ENCODE data around the gene TMOD1. TPM values are rescaled to one million over a fixed set of nuclear protein-coding genes. Genes with fewer than 3 reads are reported as not detected.

The TMOD1 gene
- total RNA-seq, 1 donor from 2014 or later: not detected

DNA sequence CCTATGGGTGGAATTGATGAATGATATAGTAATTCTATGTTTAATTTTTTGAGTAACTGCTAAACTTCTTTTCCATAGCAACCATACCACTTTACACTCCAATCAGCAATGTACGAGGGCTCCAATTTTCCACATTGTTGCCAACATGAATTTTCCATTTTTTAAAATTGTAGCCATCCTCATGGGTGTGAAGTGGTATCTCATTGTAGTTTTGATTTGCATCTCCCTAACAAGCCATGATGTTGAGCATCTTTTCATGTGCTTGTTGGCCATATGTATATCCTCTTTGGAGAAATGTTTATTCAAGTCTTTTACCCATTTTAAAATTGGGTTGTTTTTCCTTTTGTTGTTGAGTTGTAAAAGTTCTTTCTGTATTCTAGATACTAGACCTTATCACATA, 48.9 kb downstream of the TMOD1 start:
- no peak for DNase-seq (ENCODE audit: low spot score)
- Histone ChIP-seq H3K36me3 (no peaks in the 10 kb centered on the region), H3K4me3 (no peak overlapping the region), H3K27ac (no peak overlapping the region), H3K4me1 (peaks cover 6% of the 10 kb centered on the region), H3K79me2 (ENCODE audit: low read depth) (no peaks in the 10 kb centered on the region), H2AFZ (replicated peaks) (no peak overlapping the region), H3K4me2 (no peak overlapping the region), H3F3A (ENCODE audit: low read depth) (no peaks in the 10 kb centered on the region), H3K9ac (no peak overlapping the region), H4K20me1 (ENCODE audit: low read depth) (no peaks in the 10 kb centered on the region), H3K9me3 (ENCODE audit: low read depth) (no peaks in the 10 kb centered on the region), H3K27me3 (no peaks in the 10 kb centered on the region)
- H3K4me3 Mint-ChIP-seq: no peak overlapping the region
- TF ChIP-seq EZH2phosphoT487 (IDR thresholded peaks at IDR 0.05) (no peak), EZH2 (IDR thresholded peaks at IDR 0.05) (no peak)
- TF ChIP-seq, protein P1, sequence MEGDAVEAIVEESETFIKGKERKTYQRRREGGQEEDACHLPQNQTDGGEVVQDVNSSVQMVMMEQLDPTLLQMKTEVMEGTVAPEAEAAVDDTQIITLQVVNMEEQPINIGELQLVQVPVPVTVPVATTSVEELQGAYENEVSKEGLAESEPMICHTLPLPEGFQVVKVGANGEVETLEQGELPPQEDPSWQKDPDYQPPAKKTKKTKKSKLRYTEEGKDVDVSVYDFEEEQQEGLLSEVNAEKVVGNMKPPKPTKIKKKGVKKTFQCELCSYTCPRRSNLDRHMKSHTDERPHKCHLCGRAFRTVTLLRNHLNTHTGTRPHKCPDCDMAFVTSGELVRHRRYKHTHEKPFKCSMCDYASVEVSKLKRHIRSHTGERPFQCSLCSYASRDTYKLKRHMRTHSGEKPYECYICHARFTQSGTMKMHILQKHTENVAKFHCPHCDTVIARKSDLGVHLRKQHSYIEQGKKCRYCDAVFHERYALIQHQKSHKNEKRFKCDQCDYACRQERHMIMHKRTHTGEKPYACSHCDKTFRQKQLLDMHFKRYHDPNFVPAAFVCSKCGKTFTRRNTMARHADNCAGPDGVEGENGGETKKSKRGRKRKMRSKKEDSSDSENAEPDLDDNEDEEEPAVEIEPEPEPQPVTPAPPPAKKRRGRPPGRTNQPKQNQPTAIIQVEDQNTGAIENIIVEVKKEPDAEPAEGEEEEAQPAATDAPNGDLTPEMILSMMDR (IDR thresholded peaks at IDR 0.05): no peak
- H3K9me3 Mint-ChIP-seq: no peaks in the 10 kb centered on the region
- peaks cover 9% of the 10 kb centered on the region for H3K4me1 Mint-ChIP-seq
- H3K27me3 Mint-ChIP-seq (ENCODE audit: insufficient read depth, low read depth): peaks cover 5% of the 10 kb centered on the region
- H3K27ac Mint-ChIP-seq: no peak overlapping the region
- H3K36me3 Mint-ChIP-seq: no peaks in the 10 kb centered on the region

DNA sequence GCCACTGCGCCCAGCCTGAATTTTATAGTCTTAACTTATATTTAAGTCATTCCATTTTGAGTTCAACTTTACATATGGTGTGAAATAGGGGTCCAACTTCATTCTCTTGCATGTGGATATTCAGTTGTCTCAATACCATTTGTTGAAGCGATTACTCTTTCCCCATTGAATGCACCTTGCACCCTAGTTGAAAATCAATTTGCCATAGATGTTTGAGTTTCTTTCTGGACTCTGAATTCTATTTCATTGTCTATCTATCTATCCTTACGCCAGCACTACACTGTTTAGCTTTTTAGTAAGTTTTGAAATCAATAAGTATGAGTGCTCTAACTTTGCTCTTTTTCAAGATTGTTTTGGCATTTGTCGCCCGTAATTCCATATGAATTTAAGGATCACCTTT, 49.8 kb downstream of the TMOD1 start:
- H3K36me3 ChIP-seq: no peaks in the 10 kb centered on the region
- no peaks in the 10 kb centered on the region for H3K79me2 ChIP-seq (ENCODE audit: low read depth)
- no peak overlapping the region for H3K27ac ChIP-seq
- Mint-ChIP-seq H3K9me3 (no peaks in the 10 kb centered on the region), H3K4me1 (peaks cover 5% of the 10 kb centered on the region), H3K27ac (no peak overlapping the region), H3K27me3 (ENCODE audit: insufficient read depth, low read depth) (peaks cover 5% of the 10 kb centered on the region), H3K36me3 (no peaks in the 10 kb centered on the region), H3K4me3 (no peak overlapping the region)
- TF ChIP-seq EZH2phosphoT487 (IDR thresholded peaks at IDR 0.05) (no peak), EZH2 (IDR thresholded peaks at IDR 0.05) (no peak)
- TF ChIP-seq, protein P1 (IDR thresholded peaks at IDR 0.05): no peak
- no peaks in the 10 kb centered on the region for H3K27me3 ChIP-seq
- no peaks in the 10 kb centered on the region for H3K9me3 ChIP-seq (ENCODE audit: low read depth)
- no peak overlapping the region for H3K4me3 ChIP-seq
- peaks cover 7% of the 10 kb centered on the region for H3K4me1 ChIP-seq
- no peak overlapping the region for H3K9ac ChIP-seq
- H3F3A ChIP-seq (ENCODE audit: low read depth): no peaks in the 10 kb centered on the region
- H3K4me2 ChIP-seq: no peak overlapping the region
- H2AFZ ChIP-seq (replicated peaks): no peak overlapping the region
- no peaks in the 10 kb centered on the region for H4K20me1 ChIP-seq (ENCODE audit: low read depth)
- no peak for DNase-seq (ENCODE audit: low spot score)

DNA sequence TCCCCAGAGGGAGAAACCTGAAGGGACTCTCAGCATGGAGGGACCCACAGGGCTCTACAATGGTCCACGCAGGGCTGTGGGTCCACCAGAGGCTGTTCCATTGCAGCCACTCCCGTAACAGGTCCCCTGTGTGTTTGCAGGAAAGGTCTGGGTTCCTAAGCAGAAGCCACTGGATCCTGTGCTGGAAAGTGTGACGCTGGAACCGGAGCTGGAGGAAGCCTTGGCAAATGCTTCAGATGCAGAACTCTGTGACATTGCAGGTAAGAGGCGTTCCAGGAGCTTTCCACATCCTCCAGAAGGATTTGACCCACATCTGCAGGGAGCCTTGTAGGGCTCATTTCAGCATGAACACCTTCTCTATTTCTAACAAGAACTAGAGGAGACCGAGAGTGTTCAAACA, 51.7 kb downstream of the TMOD1 start:
- H3K4me3 Mint-ChIP-seq: no peak overlapping the region
- Histone ChIP-seq H3K4me3 (no peak overlapping the region), H3K9me3 (ENCODE audit: low read depth) (no peaks in the 10 kb centered on the region), H3K36me3 (no peaks in the 10 kb centered on the region), H3F3A (ENCODE audit: low read depth) (no peaks in the 10 kb centered on the region), H3K27ac (no peak overlapping the region), H3K4me2 (no peak overlapping the region), H4K20me1 (ENCODE audit: low read depth) (no peaks in the 10 kb centered on the region), H3K79me2 (ENCODE audit: low read depth) (no peaks in the 10 kb centered on the region), H3K4me1 (peaks cover 7% of the 10 kb centered on the region), H3K9ac (no peak overlapping the region), H3K27me3 (no peaks in the 10 kb centered on the region), H2AFZ (replicated peaks) (no peak overlapping the region)
- peaks cover 5% of the 10 kb centered on the region for H3K27me3 Mint-ChIP-seq (ENCODE audit: insufficient read depth, low read depth)
- H3K9me3 Mint-ChIP-seq: no peaks in the 10 kb centered on the region
- peaks cover 5% of the 10 kb centered on the region for H3K4me1 Mint-ChIP-seq
- no peak for DNase-seq (ENCODE audit: low spot score)
- TF ChIP-seq EZH2phosphoT487 (IDR thresholded peaks at IDR 0.05) (no peak), EZH2 (IDR thresholded peaks at IDR 0.05) (no peak)
- TF ChIP-seq, protein P1 (IDR thresholded peaks at IDR 0.05): no peak
- H3K27ac Mint-ChIP-seq: no peak overlapping the region
- H3K36me3 Mint-ChIP-seq: no peaks in the 10 kb centered on the region
